ENCODE results near the gene YWHAE.
"Not testable (repeated sequence)": the region's sequence is repeated elsewhere in the genome, so short reads cannot be mapped to it uniquely, and the experiment has no call there.

The YWHAE gene

DNA sequence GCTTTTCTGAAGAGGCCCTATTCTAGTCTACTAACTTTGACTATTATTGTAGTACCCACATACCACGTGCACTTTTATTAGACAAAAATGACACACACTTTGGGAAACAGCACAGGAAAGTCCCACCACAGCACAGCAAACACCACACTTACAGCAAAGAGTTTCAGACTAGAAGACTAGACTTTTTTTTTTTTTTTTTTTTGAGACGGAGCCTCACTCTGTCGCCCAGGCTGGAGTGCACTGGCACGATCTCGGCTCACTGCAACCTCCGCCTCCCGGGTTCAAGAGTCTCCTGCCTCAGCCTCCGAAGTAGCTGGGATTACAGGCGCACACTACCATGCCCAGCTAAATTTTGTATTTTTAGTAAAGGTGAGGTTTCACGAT lies 20.1 kb downstream of the YWHAE start:
- in situ Hi-C loops (cut with MboI; ENCODE audit: low pct_unique_long_range_greater_than_20kb, low sequenced_read_pairs, unreplicated experiment) = no loop called here
- DNase-seq (ENCODE audit: low spot score) = peak; percentile 49
- TF ChIP-seq, protein P1, sequence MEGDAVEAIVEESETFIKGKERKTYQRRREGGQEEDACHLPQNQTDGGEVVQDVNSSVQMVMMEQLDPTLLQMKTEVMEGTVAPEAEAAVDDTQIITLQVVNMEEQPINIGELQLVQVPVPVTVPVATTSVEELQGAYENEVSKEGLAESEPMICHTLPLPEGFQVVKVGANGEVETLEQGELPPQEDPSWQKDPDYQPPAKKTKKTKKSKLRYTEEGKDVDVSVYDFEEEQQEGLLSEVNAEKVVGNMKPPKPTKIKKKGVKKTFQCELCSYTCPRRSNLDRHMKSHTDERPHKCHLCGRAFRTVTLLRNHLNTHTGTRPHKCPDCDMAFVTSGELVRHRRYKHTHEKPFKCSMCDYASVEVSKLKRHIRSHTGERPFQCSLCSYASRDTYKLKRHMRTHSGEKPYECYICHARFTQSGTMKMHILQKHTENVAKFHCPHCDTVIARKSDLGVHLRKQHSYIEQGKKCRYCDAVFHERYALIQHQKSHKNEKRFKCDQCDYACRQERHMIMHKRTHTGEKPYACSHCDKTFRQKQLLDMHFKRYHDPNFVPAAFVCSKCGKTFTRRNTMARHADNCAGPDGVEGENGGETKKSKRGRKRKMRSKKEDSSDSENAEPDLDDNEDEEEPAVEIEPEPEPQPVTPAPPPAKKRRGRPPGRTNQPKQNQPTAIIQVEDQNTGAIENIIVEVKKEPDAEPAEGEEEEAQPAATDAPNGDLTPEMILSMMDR (IDR thresholded peaks at IDR 0.05; ENCODE audit: extremely low read depth, insufficient read depth, missing control alignments) = no peak

DNA sequence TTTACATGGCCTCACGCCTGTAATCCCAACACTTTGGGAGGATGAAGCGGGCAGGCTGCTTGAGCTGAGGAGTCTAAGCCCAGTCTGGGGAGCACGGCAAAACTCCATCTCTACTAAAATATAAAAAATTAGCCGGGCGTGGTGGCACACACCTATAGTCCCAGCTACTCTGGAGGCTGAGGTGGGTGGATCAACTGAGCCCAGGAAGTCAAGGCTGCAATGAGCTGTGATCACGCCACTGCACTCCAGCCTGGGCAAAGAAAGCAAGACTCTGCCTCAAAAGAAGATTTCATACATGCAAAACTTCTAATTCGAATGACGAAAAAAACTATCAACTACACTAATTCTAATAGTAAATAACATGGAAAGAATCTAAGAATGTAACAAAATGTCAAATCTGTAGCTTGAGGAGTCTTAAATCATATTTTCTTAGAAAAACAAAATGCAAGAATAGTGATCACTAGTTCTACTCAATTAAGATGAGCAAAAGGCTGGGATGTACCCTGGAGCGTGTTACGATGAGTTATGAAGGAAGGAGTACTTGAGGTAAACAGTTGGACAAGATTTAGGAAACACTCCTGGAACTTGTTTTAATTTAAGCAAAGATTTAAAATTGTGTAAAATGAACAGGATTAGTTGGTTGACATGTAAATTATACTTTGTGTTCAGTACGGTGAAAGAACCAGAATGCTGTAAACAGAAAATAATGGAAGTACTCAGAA lies 20.7 kb downstream of the YWHAE start:
- TF ChIP-seq, protein P1 (IDR thresholded peaks at IDR 0.05; ENCODE audit: extremely low read depth, insufficient read depth, missing control alignments) = no peak
- in situ Hi-C loops (cut with MboI; ENCODE audit: low pct_unique_long_range_greater_than_20kb, low sequenced_read_pairs, unreplicated experiment) = no loop called here
- no peak for DNase-seq (ENCODE audit: low spot score)

DNA sequence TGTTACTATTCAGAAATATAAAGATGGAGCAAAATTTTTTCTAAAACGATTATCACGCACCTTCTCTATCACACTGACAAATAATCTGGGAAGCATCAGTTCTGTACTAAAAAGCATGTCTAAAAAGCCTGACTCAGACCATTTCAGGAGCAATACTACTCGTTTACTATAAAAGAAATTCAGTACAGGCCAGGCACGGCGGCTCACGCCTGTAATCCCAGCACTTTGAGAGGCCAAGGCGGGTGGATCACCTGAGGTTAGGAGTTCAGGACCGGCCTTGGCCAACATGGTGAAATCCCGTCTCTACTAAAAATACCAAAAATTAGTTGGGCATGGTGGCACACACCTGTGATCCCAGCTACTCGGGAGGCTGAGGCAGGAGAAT lies 21.6 kb downstream of the YWHAE start:
- DNase-seq (ENCODE audit: low spot score); in situ Hi-C loops (cut with MboI; ENCODE audit: low pct_unique_long_range_greater_than_20kb, low sequenced_read_pairs, unreplicated experiment): not testable (repeated sequence)

DNA sequence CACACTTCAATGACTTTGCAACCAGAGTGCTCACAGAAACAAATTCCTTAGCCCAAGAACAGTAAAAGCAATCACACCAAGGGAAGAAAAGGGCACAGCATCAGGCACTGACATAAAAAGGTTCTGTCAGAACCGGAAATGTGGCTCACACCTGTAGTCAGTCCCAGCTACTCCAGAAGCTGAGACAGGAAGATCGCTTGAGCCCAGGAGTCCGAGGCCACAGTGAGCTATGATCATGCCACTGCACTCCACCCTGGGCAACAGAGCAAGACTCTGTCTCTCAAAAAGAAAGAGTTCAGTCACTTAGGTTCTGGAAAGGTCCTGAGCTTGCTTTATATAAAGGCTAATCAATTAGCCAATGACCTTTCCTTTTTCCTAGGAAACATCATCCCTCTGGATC lies 22.7 kb downstream of the YWHAE start:
- in situ Hi-C loops (cut with MboI; ENCODE audit: low pct_unique_long_range_greater_than_20kb, low sequenced_read_pairs, unreplicated experiment) = no loop called here
- DNase-seq (ENCODE audit: low spot score) = no peak
- TF ChIP-seq, protein P1 (IDR thresholded peaks at IDR 0.05; ENCODE audit: extremely low read depth, insufficient read depth, missing control alignments) = no peak

DNA sequence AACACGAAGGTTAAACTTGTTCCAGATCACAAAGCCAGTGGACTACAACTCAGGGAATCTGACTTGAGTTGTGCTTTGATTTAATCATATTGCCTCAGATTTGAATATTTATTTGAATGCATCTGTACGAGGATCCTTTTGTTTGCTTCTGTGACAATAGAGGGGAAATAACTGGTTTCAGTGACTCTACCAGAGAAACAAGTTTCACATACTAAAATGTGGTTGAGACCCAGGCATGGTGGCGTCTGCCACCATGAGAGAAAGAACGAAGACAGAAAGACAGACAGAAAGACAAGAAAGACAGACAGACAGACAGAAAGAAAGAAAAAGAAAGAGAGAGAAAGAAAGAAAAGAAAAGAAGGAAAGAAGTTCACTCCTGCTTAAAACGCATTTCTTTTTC lies 24.0 kb downstream of the YWHAE start:
- in situ Hi-C loops (cut with MboI; ENCODE audit: low pct_unique_long_range_greater_than_20kb, low sequenced_read_pairs, unreplicated experiment) = no loop called here
- TF ChIP-seq, protein P1 (IDR thresholded peaks at IDR 0.05; ENCODE audit: extremely low read depth, insufficient read depth, missing control alignments) = no peak
- no peak for DNase-seq (ENCODE audit: low spot score)

DNA sequence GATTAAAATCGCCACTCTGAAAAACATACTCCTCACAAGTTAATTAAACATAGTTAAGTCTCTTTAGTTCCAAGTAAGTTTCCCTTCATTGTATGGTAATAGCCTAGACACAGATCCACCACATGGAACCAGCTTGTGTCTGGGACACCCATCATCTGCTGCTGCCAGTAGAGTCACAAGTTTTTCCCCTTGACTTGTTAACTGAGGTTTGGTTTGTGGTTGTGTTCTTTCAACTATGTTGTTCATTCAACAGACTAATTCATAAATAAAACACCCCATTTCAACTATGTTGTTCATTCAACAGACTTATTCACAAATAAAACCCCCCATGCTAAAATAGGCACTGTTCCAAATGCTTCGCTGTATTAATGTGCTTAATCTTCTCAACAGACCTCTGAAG lies 24.4 kb downstream of the YWHAE start:
- DNase-seq (ENCODE audit: low spot score) = no peak
- in situ Hi-C loops (cut with MboI; ENCODE audit: low pct_unique_long_range_greater_than_20kb, low sequenced_read_pairs, unreplicated experiment) = no loop called here
- TF ChIP-seq, protein P1 (IDR thresholded peaks at IDR 0.05; ENCODE audit: extremely low read depth, insufficient read depth, missing control alignments) = no peak

DNA sequence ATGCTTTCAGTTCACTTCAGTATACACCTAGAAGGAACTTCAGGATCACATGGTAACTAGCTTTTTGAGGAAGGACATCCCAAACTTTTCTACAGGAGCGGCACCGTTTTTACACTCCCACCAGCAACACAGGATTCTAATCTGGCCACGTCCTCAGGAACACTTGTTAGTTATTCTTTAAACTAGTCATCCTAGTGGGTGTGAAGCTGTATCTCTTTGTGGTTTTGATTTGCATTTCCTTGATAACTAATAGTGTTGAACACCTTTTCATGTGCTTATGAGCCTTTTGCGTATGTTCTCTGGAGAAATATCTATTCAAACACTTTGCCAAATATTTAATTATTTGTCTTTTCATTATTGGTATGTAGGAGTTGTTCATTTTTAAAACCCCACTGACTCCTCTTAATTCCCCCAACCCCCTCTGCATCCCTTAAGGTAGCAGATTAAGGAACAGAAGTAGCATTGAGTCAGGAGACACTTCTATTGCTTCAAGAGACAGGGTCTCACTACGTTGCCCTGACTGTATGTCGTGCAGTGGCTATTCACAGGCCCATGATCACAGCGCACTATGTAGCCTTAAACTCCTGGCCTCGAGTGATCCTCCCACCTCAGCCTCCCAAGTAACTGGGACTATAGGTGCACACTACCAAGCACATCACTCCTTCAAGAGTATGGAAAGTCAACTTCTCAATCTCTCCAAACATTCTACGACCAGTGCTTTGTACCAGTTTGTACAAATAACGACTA lies 25.4 kb downstream of the YWHAE start:
- no peak for DNase-seq (ENCODE audit: low spot score)
- in situ Hi-C loops (cut with MboI; ENCODE audit: low pct_unique_long_range_greater_than_20kb, low sequenced_read_pairs, unreplicated experiment) = no loop called here
- TF ChIP-seq, protein P1 (IDR thresholded peaks at IDR 0.05; ENCODE audit: extremely low read depth, insufficient read depth, missing control alignments) = no peak
